ENCODE results near the gene PARD3.

The PARD3 gene

GRCh38 chr10:34191406-34191805 lies 623.7 kb downstream of the PARD3 start:
- DNase-seq: no peak

GRCh38 chr10:34190580-34190979 lies 624.5 kb downstream of the PARD3 start:
- DNase-seq: no peak

GRCh38 chr10:34189830-34190229 lies 625.3 kb downstream of the PARD3 start:
- no peak for DNase-seq

- no peak for DNase-seq
These were observed 626.9 kb downstream of the PARD3 start for GRCh38 chr10:34188221-34188620.

GRCh38 chr10:34187201-34187600 lies 627.9 kb downstream of the PARD3 start:
- DNase-seq: no peak

GRCh38 chr10:34186745-34187144 lies 628.4 kb downstream of the PARD3 start:
- DNase-seq: no peak

- DNase-seq: no peak
These were observed 629.1 kb downstream of the PARD3 start for GRCh38 chr10:34185998-34186397.

GRCh38 chr10:34184939-34185386 lies 630.1 kb downstream of the PARD3 start:
- DNase-seq: no peak

GRCh38 chr10:34184397-34184796 lies 630.7 kb downstream of the PARD3 start:
- no peak for DNase-seq

- DNase-seq: no peak
These were observed 631.9 kb downstream of the PARD3 start for GRCh38 chr10:34183016-34183796.

- no peak for DNase-seq
These were observed 633.4 kb downstream of the PARD3 start for GRCh38 chr10:34181553-34182300.

- no peak for DNase-seq
These were observed 634.3 kb downstream of the PARD3 start for GRCh38 chr10:34180749-34181148.

- DNase-seq: no peak
These were observed 635.8 kb downstream of the PARD3 start for GRCh38 chr10:34179280-34179679.

GRCh38 chr10:34178756-34179155 lies 636.3 kb downstream of the PARD3 start:
- no peak for DNase-seq

GRCh38 chr10:34178196-34178595 lies 636.9 kb downstream of the PARD3 start:
- DNase-seq: no peak

- no peak for DNase-seq
These were observed 637.7 kb downstream of the PARD3 start for GRCh38 chr10:34177445-34177844.

GRCh38 chr10:34176351-34176750 lies 638.7 kb downstream of the PARD3 start:
- no peak for DNase-seq

GRCh38 chr10:34175121-34175520 lies 640.0 kb downstream of the PARD3 start:
- no peak for DNase-seq

- no peak for DNase-seq
These were observed 642.1 kb downstream of the PARD3 start for GRCh38 chr10:34172936-34173533.

- DNase-seq: no peak
These were observed 643.1 kb downstream of the PARD3 start for GRCh38 chr10:34171957-34172527.

- no peak for DNase-seq
These were observed 645.4 kb downstream of the PARD3 start for GRCh38 chr10:34169677-34170076.

- no peak for DNase-seq
These were observed 646.0 kb downstream of the PARD3 start for GRCh38 chr10:34169131-34169530.

- no peak for DNase-seq
These were observed 646.7 kb downstream of the PARD3 start for GRCh38 chr10:34168439-34168838.

- no peak for DNase-seq
These were observed 648.3 kb downstream of the PARD3 start for GRCh38 chr10:34166823-34167222.
